Right cardiac atrium (tissue), 5 donors: ENCODE data around the gene APOBEC3C. TPM values are rescaled to one million over a fixed set of nuclear protein-coding genes. Genes with fewer than 3 reads are reported as not detected.

Experiments
- polyA plus RNA-seq: library from polyadenylated mRNA; stranded (reverse); fragments of 200-250 nt; gene quantifications from one replicate; pipeline ENCODE4 v1.2.3, GENCODE V29; 2013
- total RNA-seq, 4 donors: library from RNA; stranded (reverse); fragmentation: NEBNext Ultra II Directional; extraction: Animal tissue kit (Norgen Biotek cat#: 25700); gene quantifications; one replicate each; pipeline ENCODE4 v1.2.1, GENCODE V29; 2021
- donor health status: healthy with polysubstance abuse.
- donor health status: DM: no; HTN: yes; CAD: no.
- donor health status: DM: no; HTN: no; CAD: no.
- donor health status: DM: no; HTN: yes; CAD: no; lungs with severe emphysema.
- donor health status: DM: yes; HTN: yes; CAD: no.

The APOBEC3C gene
- total and polyA plus RNA-seq, 5 donors = 25.4 to 41.9 (median 37.4) TPM

Other genes starting within 250 kb of the APOBEC3C start
- 10 to 100 TPM; 10.7 to 13.7 (median 12.7) TPM for gene DNAL4, start 220.1 kb upstream of the APOBEC3C start, total RNA-seq
- gene DNAL4, start 220.1 kb upstream of the APOBEC3C start, polyA plus RNA-seq = 14.7 TPM
- gene NPTXR, start 170.2 kb upstream of the APOBEC3C start, total RNA-seq = 10 to 100 TPM; 23.8 to 51.1 (median 38.4) TPM
- 32.3 TPM for gene NPTXR, start 170.2 kb upstream of the APOBEC3C start, polyA plus RNA-seq
- gene CBX6, start 142.0 kb upstream of the APOBEC3C start, total RNA-seq = 10 to 100 TPM; 50.9 to 65.9 (median 56.6) TPM
- 27.0 TPM for gene CBX6, start 142.0 kb upstream of the APOBEC3C start, polyA plus RNA-seq
- gene APOBEC3A, start 56.6 kb upstream of the APOBEC3C start, total RNA-seq = under 1 TPM; 0.23 to 0.94 (median 0.65) TPM
- gene APOBEC3A, start 56.6 kb upstream of the APOBEC3C start, polyA plus RNA-seq = 0.14 TPM
- gene APOBEC3B, start 31.9 kb upstream of the APOBEC3C start, total RNA-seq = 1 to 10 TPM; 1.3 to 1.9 (median 1.6) TPM
- gene APOBEC3B, start 31.9 kb upstream of the APOBEC3C start, polyA plus RNA-seq = 2.6 TPM
- gene APOBEC3D, start 6.9 kb downstream of the APOBEC3C start, total RNA-seq = 1 to 10 TPM; 1.2 to 1.9 (median 1.3) TPM
- 0.75 TPM for gene APOBEC3D, start 6.9 kb downstream of the APOBEC3C start, polyA plus RNA-seq
- 10 to 100 TPM in 3 of 4 donors, 1 to 10 TPM in 1; 5.1 to 12.9 (median 11.0) TPM for gene APOBEC3F, start 26.6 kb downstream of the APOBEC3C start, total RNA-seq
- gene APOBEC3F, start 26.6 kb downstream of the APOBEC3C start, polyA plus RNA-seq = 14.9 TPM
- 1 to 10 TPM; 6.3 to 9.4 (median 6.9) TPM for gene APOBEC3G, start 63.0 kb downstream of the APOBEC3C start, total RNA-seq
- gene APOBEC3G, start 63.0 kb downstream of the APOBEC3C start, polyA plus RNA-seq = 6.2 TPM
- under 1 TPM in 1 of 4 donors, not detected in 3; 0.57 TPM for gene APOBEC3H, start 83.0 kb downstream of the APOBEC3C start, total RNA-seq
- 0.25 TPM for gene APOBEC3H, start 83.0 kb downstream of the APOBEC3C start, polyA plus RNA-seq
- 10 to 100 TPM; 68.1 to 97.9 (median 78.7) TPM for gene CBX7, start 138.4 kb downstream of the APOBEC3C start, total RNA-seq
- gene CBX7, start 138.4 kb downstream of the APOBEC3C start, polyA plus RNA-seq = 69.0 TPM
- gene PDGFB, start 230.7 kb downstream of the APOBEC3C start, total RNA-seq = 10 to 100 TPM in 3 of 4 donors, 1 to 10 TPM in 1; 9.3 to 82.1 (median 20.6) TPM
- gene PDGFB, start 230.7 kb downstream of the APOBEC3C start, polyA plus RNA-seq = 15.4 TPM